ENCODE data around the gene NF1. TPM values are rescaled to one million over a fixed set of nuclear protein-coding genes. Genes with fewer than 3 reads are reported as not detected.

NF1 gene
- polyA plus RNA-seq, 1 donor from 2014 or later, result 10.0 TPM

DNA sequence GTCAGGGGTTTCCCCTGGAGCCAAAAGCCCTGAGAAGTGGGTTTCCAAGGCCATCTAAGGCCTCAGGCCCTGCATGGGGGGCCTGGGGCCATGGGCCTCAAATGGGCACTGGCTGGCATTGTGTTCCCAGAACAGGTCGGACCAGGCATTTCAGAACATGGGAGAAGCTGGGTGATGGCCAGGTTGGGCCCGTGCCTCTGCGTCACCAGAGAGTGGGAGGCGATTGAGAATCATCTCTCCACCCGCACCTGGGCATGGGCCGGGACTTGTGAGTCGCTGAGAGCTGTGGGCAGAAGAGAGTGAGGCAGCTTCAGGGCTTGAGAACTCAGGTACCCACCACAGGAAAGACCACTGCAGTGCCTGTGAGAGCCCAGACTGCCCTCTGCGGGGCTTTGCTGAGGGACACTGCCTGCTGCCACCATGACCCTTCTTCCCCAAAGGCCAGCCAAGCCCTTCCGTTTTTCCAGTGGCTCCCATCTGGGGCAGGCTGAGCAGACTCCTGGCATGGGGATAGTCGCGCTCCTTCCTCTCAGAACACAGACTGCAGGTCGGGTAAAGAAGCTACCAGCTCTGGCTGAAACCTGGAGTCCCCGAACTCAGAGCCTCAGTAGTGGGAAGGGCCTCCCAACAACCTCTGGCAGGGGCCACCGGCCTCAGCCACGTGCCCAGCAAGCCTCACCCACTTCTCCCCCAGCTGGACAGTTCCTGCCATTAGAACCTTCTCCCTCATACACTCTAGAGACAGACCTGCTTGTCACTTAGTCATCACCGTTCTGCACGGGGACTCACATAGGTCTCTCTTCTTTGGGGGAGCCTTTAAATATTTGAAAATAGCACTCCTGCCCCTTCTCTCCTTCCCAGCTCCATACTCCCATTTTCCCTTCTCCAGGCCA, 298.3 kb downstream of the NF1 start:
- Mint-ChIP-seq H3K27ac (peak overlapping the region in 1 of 3 donors; percentile 24), H3K4me3 (peak overlapping the region; percentile 35 to 90 (median 82)), H3K36me3 (peaks cover 1% of the 10 kb centered on the region), H3K9me3 (no peaks in the 10 kb centered on the region), H3K27me3 (peaks cover 38% of the 10 kb centered on the region), H3K4me1 (peaks cover 5 to 10% (median 8%) of the 10 kb centered on the region in 3 donors)

DNA sequence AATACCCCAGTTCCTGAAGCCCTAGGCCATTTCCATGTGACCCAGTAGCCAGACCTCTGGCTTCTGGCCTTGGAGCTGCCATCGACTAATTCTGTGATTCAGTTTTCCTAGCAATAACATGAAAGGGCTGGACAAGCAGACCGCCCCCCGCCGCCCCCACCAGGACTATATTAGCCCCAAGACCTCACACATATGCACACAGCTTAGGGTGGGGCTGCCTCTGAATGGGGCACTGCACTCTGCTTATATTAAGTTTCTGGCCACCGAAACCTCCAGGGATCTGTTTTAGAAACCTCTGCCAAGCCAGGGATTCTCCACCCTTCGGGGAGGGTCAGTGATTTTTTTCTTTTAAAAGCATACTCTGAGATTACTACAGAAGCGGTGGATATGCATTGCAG, 299.0 kb downstream of the NF1 start:
- Mint-ChIP-seq H3K4me3 (peak overlapping the region in 3 of 4 donors; percentile 35 to 83 (median 78)), H3K27me3 (peaks cover 39% of the 10 kb centered on the region), H3K36me3 (peaks cover 3% of the 10 kb centered on the region), H3K4me1 (peaks cover 5 to 12% (median 8%) of the 10 kb centered on the region in 3 donors), H3K27ac (no peak overlapping the region), H3K9me3 (no peaks in the 10 kb centered on the region)

DNA sequence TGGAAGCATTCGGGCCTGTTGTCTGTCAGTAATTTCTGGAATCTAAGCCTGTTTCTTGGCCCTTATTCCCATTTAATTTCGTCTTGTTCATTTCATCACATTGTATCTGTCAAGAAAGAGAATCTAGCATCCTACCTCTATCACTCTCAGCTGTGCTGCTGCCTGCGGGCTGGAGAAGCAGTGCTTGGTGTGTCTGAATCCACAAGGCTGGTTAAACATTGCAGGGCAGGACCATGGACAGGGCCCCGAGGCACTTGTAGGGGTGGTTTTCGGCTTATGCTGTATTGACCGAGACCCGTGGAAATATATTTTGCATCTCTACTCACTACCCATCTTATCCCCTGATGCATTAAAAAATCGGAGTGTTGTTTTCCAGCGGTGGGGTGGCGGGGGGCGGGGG, 299.8 kb downstream of the NF1 start:
- Mint-ChIP-seq H3K4me3 (peak overlapping the region in 1 of 4 donors; percentile 62), H3K4me1 (peaks cover 5 to 11% (median 8%) of the 10 kb centered on the region in 3 donors), H3K27ac (no peak overlapping the region), H3K36me3 (peaks cover 3% of the 10 kb centered on the region), H3K27me3 (peaks cover 36% of the 10 kb centered on the region), H3K9me3 (no peaks in the 10 kb centered on the region)

DNA sequence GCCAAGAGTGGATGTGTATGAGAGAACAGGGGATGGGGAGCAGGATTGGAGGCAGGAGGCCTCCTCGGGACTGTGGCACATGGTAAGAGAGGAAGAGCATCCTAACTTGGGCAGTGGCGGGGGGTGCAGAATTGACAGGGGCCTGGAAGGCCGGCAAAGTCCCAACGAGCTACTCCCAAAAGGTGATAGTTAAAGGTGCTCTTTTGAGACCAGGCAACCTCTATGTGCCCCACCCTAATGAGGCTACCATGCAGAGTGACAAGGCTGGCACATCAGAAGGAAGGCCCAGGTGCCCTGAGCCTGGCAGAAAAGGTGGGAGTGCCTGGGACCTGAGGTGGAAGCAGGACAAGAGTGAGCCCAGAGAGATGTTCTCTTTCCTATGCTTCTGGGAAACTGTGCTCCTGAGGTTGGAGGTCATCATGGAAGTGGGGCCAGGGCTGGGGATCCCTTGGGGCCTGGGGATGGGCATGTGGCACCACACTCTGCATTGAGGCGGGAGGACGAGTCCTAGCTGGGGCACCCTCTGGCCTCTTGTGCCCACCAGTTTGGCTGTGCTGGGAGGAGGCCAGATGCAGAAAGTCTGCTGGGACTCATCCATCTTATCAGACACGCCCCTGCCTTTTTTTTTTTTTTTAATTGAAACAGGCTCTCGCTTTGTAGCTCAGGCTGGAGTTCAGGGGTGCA, 302.6 kb downstream of the NF1 start:
- peaks cover 2 to 6% (median 3%) of the 10 kb centered on the region in 3 donors for H3K4me1 Mint-ChIP-seq
- peaks cover 3% of the 10 kb centered on the region for H3K36me3 Mint-ChIP-seq
- H3K27ac Mint-ChIP-seq, result no peak overlapping the region
- no peaks in the 10 kb centered on the region for H3K9me3 Mint-ChIP-seq
- peaks cover 27% of the 10 kb centered on the region for H3K27me3 Mint-ChIP-seq
- H3K4me3 Mint-ChIP-seq, result no peak overlapping the region

DNA sequence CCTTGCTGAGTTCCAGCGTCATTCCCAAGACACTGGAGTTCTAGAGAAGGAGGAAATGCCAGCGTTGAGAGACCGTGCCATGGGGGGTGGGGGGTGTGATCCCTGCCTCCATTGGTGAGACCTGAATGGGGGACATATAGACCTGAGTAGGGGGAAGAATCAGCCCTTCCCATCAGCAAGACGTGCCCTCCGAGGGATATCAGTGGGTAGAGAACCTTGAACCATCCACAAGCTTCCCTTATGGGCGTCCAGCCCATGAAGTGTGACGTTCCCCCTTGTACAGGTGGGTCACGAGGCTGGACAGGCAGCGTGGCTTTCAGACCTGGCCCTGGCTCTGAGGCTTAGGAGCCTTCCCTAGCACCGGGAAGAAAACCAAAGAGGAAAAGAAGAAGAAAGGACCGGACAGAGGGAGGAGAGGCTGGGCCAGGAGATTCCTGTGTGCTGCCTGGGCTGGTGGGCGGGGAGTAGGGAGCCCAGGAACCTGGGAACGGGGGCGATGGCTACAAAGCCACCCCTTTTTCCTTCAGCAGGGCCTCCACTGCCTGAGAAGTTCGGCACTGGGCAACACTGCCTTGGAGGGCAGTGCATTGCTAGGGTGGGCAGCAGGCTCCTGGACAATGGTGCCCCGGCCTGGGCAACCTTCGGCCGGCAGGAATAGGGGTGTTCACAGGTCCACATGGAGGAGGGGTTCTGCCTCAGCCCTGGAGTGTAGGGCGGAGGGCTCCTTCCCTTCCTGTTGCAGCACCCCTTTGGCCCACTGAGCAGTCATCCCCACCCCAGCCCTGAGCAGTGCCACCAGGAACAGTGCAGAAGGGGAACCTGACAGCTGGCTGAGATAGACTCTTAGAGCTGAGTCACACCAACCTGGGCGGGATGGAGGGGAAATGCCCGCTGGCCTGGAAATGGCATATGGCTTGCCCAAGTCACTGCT, 303.9 kb downstream of the NF1 start:
- peaks cover 20% of the 10 kb centered on the region for H3K27me3 Mint-ChIP-seq
- no peaks in the 10 kb centered on the region for H3K9me3 Mint-ChIP-seq
- peaks cover 3% of the 10 kb centered on the region for H3K36me3 Mint-ChIP-seq
- no peak overlapping the region for H3K4me3 Mint-ChIP-seq
- H3K4me1 Mint-ChIP-seq, result peaks cover 0 to 4% (median 1%) of the 10 kb centered on the region in 3 donors
- H3K27ac Mint-ChIP-seq, result peak overlapping the region in 1 of 3 donors; percentile 61

DNA sequence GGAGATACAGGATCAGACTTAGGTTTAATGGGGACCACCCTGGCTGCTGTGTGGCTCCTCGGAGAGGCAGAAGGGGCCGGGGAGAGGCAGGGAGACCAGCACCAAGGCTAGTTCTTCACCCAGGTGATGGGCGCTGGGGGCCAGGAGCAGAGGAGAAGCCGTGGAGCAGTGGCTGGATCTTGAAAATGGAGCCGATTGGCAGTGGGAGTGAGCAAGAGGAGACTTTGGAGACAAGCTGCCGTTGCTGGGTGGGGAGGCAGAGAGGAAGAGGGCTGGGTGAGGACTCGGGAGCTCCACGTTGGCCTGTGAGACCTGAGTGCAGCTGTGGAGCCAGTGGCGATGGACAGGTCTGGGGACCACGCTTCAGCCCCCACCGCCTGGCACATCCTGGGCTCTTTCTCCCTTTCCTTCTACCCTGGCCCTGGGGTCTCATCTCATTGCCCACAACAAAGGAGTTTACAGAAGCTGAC, 305.7 kb downstream of the NF1 start:
- no peak overlapping the region for H3K27ac Mint-ChIP-seq
- peaks cover 0 to 1% (median 0%) of the 10 kb centered on the region in 3 donors for H3K4me1 Mint-ChIP-seq

DNA sequence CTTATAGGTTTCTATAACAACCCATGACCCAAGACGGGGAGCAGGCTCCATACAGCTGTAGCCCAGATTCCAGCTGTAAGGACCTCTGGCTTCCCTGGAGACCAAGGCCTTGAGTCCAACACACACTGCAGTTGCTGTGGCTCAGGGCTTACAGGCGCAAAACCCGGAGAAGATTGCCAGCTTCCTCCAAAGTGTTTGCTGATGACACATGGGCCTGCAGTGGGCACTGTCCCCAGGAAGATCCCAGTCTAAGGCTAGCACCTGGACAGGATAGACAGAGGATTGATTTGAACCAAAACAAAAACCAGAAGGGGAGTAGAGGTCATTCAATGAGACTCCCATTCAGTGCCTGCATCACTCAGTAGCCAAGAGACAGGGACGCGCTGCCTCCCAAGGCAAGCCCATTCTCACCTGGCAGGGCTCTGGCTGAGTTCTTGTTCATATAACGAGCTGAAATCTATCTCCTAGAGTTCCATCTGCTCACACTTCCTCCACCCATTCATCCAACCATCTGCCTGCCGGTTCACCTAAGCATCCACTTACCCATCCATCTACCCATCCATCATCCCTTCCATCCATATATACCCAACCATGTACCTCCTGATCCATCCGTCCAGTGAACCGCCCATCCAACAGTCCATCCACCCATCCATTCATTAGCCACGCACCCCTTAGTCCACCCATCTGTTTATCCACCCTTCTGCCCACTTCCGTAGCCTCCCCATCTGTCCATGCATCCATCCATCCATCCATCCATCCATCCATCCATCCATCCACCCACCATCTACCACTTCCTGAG, 306.9 kb downstream of the NF1 start:
- Mint-ChIP-seq H3K9me3 (no peaks in the 10 kb centered on the region), H3K4me1 (peaks cover 0 to 1% (median 0%) of the 10 kb centered on the region in 3 donors), H3K27me3 (peaks cover 8% of the 10 kb centered on the region), H3K4me3 (no peak overlapping the region), H3K27ac (no peak overlapping the region), H3K36me3 (peaks cover 2% of the 10 kb centered on the region)

More for the DNA sequence above, 305.7 kb downstream of the NF1 start:
- Mint-ChIP-seq H3K36me3 (peaks cover 2% of the 10 kb centered on the region), H3K27me3 (peaks cover 11% of the 10 kb centered on the region), H3K9me3 (no peaks in the 10 kb centered on the region), H3K4me3 (no peak overlapping the region)

DNA sequence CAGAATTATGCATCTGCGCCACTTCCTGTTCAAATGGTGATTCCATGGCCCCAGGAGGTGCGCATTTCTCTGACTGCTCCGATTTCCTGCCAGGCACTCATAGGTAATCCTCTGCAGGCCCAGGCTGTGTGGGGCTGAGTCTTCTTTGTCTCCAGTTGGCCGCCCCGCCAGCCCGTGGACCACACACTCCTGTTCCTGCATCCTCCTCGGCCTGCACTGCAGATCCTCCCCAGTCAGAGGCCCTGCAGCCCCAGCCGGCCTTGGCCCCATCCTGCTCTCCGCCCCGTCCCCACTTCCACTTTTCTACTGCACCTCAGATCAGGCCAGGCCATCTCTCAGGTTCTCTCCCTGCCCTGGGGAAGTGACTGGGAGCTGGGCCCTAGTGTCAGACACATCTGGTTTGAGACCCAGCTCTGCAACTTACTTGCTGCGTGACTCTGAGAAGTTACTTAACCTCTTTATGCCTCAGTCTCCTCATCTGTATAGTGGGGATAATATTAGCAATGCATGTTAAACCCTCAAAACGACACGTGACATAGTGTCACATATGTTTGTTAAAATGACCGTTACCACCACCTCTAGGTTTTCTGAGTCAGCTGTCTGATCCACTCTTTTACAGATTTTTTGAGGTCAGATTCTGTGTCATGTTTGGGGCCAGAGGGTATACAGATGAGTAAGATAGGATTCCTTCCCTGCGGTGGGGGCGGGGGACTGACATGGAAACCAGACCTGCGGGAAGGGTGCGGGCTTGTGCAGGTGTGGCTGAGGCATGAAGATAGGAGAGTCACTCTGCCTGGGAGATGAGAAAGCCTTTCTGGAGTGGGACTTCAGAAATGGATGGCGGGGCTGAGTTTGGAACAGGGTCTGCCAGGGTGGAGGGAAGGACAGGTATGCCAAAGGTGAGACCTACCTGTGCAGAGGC, 309.5 kb downstream of the NF1 start:
- no peak overlapping the region for H3K27ac Mint-ChIP-seq
- no peaks in the 10 kb centered on the region for H3K36me3 Mint-ChIP-seq
- H3K4me3 Mint-ChIP-seq, result no peak overlapping the region
- no peaks in the 10 kb centered on the region for H3K9me3 Mint-ChIP-seq
- no peaks in the 10 kb centered on the region for H3K4me1 Mint-ChIP-seq
- H3K27me3 Mint-ChIP-seq, result peaks cover 10% of the 10 kb centered on the region

DNA sequence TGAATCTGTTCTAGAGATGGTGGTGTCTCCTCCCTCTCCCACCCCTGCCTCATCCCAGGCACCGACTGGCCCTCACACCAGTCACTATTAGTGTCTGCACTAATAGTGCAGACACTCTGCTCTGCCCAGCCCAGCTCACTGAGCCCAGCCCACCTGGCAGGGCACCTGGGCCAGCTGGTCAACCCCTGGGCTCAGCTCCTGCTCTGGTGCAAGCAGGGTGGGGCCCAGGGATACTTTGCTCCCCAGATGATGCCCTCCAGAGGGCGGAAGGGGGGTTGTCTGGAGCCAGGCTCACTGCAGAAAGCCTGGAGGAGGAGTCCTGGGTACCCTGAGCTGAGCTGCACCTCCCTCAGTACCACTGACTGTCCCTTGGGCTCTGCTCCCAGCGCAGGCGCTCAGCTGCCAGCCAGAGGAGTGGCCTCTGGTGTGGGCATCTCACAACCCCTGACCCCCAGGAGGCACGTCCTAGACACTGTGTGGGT, 311.2 kb downstream of the NF1 start:
- no peaks in the 10 kb centered on the region for H3K4me1 Mint-ChIP-seq
- no peak overlapping the region for H3K27ac Mint-ChIP-seq
- H3K9me3 Mint-ChIP-seq, result no peaks in the 10 kb centered on the region
- no peaks in the 10 kb centered on the region for H3K36me3 Mint-ChIP-seq
- no peak overlapping the region for H3K4me3 Mint-ChIP-seq
- peaks cover 6% of the 10 kb centered on the region for H3K27me3 Mint-ChIP-seq

DNA sequence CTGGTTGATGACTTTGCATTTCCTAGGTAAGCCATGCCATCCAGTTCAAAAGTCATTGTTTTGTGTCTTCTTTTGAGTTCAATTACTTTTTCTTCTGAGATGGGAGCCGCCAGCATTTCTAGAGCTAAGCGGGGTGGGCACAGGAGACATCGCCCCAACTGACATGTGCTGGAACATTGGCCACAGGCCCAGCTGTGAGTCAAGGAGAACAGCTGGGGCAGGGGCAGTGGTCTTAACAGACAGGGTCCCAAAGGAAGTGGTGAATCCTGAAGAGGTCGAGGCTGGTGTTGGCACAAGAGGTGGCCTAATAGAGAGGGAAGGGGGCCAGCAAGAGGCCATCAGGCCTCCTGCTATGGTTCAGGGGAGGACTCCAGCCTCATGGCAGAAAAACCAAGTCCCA, 313.8 kb downstream of the NF1 start:
- Mint-ChIP-seq H3K27ac (no peak overlapping the region), H3K9me3 (no peaks in the 10 kb centered on the region), H3K4me1 (no peaks in the 10 kb centered on the region), H3K27me3 (peaks cover 6% of the 10 kb centered on the region), H3K4me3 (no peak overlapping the region), H3K36me3 (no peaks in the 10 kb centered on the region)

DNA sequence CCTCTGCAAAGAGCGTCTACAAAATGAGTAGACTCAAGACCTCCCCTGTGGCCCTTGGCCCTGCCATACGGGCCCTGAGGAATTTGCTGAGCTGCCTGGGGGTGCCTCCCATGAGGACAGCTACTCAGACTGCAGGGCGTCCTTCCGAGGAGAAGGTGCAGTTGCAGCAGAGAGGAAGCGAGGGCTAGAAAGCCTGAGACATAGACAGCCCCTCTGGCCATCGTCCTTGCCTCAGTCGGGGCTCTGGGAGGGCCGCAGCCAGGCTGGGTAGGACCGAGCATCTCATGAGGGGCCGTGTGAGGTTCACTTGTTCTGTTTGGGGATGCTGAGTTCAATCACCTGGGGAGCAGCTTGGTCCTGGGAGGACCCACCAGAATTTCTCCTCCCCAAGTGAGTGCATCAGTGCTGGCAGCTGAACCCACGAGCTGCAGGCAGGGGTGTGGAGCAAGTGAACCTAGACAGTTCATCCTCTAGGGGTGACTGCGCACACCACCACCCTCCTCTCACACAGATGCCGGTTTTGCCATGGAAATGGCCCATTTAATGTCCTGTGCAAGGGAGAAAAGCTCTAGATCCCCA, 317.0 kb downstream of the NF1 start:
- H3K27ac Mint-ChIP-seq, result peak overlapping the region in 1 of 3 donors; percentile 83
- no peaks in the 10 kb centered on the region for H3K36me3 Mint-ChIP-seq
- no peaks in the 10 kb centered on the region for H3K9me3 Mint-ChIP-seq
- H3K4me3 Mint-ChIP-seq, result no peak overlapping the region
- peaks cover 3 to 8% (median 5%) of the 10 kb centered on the region in 3 donors for H3K4me1 Mint-ChIP-seq
- peaks cover 7% of the 10 kb centered on the region for H3K27me3 Mint-ChIP-seq

DNA sequence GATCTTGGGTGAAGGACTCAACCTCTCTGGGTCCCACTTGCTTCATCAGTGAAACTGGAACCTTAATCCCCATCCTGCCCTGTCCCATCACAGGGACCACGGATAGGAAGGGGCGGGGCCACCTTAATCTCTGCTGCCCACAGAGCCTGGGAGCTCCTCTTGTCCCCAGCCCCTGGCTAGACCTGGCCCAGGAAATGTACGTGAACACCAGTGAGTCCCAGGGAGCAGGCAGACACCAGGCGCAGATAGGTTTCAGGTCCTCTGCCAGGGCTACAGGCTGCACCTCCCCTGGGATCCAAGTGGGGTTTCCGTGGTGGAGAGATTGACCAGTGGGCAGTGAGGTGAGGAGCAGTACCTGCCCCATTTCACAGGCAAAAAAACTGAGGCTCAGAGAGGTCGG, 317.7 kb downstream of the NF1 start:
- no peak overlapping the region for H3K27ac Mint-ChIP-seq
- no peaks in the 10 kb centered on the region for H3K9me3 Mint-ChIP-seq
- H3K4me3 Mint-ChIP-seq, result no peak overlapping the region

More for the DNA sequence above, 317.7 kb downstream of the NF1 start:
- peaks cover 3 to 8% (median 5%) of the 10 kb centered on the region in 3 donors for H3K4me1 Mint-ChIP-seq
- peaks cover 7% of the 10 kb centered on the region for H3K27me3 Mint-ChIP-seq
- no peaks in the 10 kb centered on the region for H3K36me3 Mint-ChIP-seq

All from IgD-negative memory B cell (primary cell).